HG03103 (cell line): ENCODE data around the gene PRELP.
"Not testable (repeated sequence)": the region's sequence is repeated elsewhere in the genome, so short reads cannot be mapped to it uniquely, and the experiment has no call there.

Experiments used
- ATAC-seq: cut with Tn5 transposase; IDR thresholded peaks from one replicate; pipeline ENCODE4 v1.9.1; 2021; ENCODE audit warnings: low read depth; ENCODE audit not compliant: unreplicated experiment

Gene PRELP

DNA sequence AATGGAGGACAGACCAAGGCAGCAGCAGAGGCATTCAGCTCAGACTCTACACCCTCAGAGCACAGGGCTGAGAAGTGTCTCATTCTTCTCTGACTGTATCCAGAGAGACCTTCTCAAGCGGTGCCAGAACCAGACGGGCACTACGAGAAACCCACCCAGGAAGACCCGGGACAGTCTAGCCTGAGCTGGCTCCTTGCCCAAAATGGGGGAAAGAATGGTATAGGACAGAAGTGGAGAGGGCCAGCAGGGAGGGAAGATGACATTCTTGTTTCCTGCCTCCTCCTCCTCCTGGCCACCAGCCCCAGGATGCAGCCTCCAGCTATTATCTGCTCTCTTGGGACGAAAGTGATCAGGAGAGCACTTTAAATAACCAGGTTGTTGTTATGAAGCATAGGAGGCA, 22.6 kb upstream of the PRELP start:
- ATAC-seq = no peak

DNA sequence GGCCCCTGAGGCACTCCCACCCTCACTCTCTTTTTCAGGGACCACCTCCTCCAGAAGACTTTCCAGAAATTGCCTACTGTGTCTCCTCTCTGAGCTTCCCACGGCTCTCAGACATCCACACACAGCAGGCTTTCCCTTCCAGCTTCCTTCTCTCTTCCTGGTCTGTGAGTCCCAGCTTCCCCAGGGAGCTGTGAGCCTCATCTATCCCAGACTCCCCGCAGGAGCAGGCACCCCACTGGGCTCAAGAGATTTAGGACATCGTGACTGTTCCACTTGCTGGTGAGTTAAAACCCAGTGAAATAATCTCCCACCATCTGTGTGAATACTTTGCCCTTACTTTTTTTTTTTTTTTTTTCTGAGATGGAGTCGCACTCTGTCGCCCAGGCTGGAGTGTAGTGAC, 22.0 kb upstream of the PRELP start:
- no peak for ATAC-seq

DNA sequence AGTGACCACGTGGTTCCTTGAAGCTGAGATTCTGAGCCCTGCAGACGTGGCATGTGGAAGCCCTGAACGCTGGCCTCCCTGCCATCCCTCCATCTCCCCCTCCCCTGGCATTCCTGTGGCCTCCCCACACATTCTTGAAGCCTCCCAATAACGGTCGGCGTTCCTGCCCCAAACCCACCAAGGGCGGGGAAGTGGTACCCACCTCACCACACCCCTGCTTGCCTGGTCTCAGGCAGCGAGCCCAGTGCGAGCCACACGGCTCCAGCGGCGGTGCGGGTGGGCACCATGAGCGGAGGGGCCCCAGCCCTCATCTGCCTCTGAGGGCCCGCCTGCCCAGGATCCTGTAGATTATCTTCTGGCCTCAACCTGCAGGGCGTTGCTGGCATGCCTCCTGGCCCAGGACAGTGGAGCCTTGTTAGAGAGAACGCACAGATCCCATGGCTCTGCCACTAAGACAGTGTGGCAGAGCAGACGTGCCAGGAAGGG, 20.6 kb upstream of the PRELP start:
- ATAC-seq = no peak

- ATAC-seq = no peak
Measured at GRCh38 chr1:203455706-203456105, 19.9 kb upstream of the PRELP start.

DNA sequence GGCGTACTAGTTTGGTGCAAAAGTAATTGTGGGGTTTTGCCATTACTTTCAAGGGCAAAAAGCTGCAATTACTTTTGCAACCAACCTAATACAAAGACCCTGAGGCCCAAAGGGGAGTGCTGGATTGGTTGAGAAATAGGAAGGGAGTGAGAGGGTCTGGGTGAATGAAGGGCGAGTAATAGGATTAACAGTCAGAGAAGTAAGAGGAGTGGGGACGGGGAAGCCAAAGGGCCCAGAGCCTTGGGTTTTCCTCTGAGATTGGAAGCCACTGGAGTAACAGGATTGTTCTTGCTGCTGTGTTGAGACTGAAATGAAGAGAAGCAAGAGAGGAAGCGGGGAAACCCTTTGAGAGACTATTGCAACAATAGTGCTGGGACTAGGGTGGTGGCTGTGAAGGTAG, 19.0 kb upstream of the PRELP start:
- no peak for ATAC-seq

- ATAC-seq = no peak
Measured at GRCh38 chr1:203458078-203458477, 17.5 kb upstream of the PRELP start.

GRCh38 chr1:203459671-203460201, 15.9 kb upstream of the PRELP start:
- ATAC-seq = no peak

- no peak for ATAC-seq
Measured at GRCh38 chr1:203461717-203462116, 13.9 kb upstream of the PRELP start.

GRCh38 chr1:203462143-203462542, 13.5 kb upstream of the PRELP start:
- ATAC-seq = no peak

GRCh38 chr1:203462878-203463277, 12.7 kb upstream of the PRELP start:
- ATAC-seq = no peak

- ATAC-seq = no peak
Measured at GRCh38 chr1:203463469-203464062, 12.0 kb upstream of the PRELP start.

GRCh38 chr1:203464226-203464625, 11.4 kb upstream of the PRELP start:
- ATAC-seq = no peak

GRCh38 chr1:203464743-203465142, 10.9 kb upstream of the PRELP start:
- ATAC-seq = no peak

DNA sequence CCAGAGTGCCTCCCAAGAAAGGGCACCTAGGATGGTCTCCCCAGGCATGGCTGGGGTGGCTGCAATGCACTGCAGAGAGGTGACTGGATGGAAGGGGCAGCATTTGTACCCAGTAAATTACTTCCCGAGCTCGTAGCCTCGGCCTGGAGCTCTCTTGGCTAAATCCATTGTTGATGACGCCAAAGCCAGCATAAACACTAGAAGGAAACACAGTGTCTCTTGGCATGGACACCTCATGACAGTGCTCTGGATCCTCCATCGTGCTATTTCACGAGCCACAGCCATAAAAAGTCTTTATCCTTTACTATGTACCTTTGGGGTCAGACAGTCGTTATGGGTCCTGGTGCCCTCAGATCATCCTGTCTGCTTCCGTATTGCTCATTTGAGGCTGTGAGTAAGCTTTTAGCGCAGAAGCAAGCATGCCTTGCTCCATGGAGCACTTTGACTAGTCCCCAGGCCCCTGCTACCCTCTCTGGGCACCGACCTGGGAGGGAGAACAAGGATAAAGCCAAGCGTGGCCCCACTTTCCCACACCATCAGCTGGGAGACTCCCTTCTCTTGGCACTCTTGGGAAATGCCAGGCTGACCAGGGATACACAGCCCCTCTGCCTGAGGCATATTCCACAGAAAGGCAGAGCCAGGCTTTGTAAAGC, 10.3 kb upstream of the PRELP start:
- ATAC-seq = no peak

- ATAC-seq = no peak
Measured at GRCh38 chr1:203465948-203466347, 9.7 kb upstream of the PRELP start.

DNA sequence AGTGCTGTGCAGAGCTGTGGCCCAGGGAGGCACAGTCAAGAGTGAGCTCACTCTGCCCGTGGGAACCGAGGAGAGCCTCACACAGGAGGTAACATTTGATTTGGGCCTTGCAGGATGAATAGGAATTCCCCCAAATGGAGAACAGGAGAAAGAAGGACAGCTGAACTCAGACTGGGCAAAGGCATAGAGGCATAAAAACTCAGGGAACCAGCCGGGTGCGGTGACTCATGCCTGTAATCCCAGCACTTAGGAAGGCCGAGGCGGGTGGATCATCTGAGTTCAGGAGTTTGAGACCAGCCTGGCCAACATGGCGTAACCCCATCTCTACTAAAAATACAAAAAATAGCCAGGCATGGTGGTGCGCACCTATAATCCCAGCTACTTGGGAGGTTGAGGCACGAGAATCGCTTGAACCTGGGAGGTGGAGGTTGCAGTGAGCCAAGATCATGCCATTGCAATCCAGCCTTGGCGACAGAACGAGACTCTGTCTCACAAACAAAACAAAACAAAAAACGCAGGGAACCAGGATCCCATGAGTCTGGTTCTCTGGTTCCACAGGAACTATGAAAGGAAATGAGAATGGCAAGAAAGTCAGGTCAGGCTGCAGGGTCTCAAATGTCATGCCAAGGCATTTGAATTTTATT, 8.6 kb upstream of the PRELP start:
- not testable (repeated sequence) for ATAC-seq

DNA sequence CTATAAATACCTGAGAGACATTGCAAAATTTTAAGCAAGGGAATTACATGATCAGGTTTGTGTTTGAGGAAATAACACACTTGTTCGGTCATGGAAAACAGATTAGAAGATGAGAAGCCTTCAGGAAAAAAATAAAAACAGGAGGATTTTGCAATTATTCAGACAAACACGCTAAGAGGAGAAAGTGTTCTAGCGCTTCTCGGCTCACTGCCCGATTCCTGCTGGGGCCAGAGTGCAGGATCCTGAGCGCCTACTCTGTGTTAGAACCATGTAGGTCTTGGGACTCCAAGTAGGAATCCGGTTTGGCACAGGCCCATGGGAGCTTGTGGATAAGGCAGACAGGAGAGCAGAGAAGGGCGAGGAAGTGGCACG, 8.1 kb upstream of the PRELP start:
- no peak for ATAC-seq

GRCh38 chr1:203468326-203468725, 7.3 kb upstream of the PRELP start:
- no peak for ATAC-seq

- no peak for ATAC-seq
Measured at GRCh38 chr1:203470240-203470639, 5.4 kb upstream of the PRELP start.

GRCh38 chr1:203471841-203472240, 3.8 kb upstream of the PRELP start:
- no peak for ATAC-seq

GRCh38 chr1:203473281-203473680, 2.3 kb upstream of the PRELP start:
- no peak for ATAC-seq

DNA sequence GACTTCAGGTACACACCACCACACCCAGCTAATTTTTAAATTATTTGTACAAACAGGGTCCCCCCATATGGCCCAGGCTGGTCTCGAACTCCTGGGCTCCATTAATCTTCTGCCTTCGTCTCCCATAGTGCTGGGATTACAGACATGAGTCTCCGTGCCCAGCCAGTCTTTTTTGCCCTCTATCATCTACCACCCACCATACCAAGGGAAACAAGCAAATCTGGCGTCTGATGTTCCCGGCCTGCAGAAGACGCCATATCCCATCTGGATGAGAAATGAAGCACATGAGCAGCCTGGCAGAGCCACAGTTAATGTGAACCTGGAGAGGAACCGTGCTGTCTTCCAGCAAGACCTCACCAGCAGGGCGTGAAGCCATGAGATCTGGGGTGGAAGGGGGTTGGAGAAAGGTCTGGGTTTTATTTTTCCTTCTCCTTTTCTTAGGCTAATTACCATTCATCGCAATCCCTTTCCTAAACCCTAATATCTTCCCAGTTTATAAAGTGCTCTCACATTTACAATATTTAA, 1.8 kb upstream of the PRELP start:
- no peak for ATAC-seq
